Progenitor cell of endocrine pancreas (in vitro differentiated cells): ENCODE data around the gene MEF2A. TPM values are rescaled to one million over a fixed set of nuclear protein-coding genes. Genes with fewer than 3 reads are reported as not detected.

Experiments used
- DNase-seq: peaks from one replicate; pipeline ENCODE4 v3.0.0; 2021; ENCODE audit warnings: low spot score; ENCODE audit not compliant: unreplicated experiment
- H3K27ac Mint-ChIP-seq: 2 replicates; pipeline ENCODE4 v1.8.0; 2021; ENCODE audit warnings: mild to moderate bottlenecking, moderate library complexity, mixed read lengths
- H3K27me3 Mint-ChIP-seq: 2 replicates; pipeline ENCODE4 v1.8.0; 2021; ENCODE audit warnings: mixed read lengths
- H3K36me3 Mint-ChIP-seq: 2 replicates; pipeline ENCODE4 v1.8.0; 2022; ENCODE audit warnings: mixed read lengths; ENCODE audit not compliant: insufficient read depth
- H3K4me1 Mint-ChIP-seq: 2 replicates; pipeline ENCODE4 v1.8.0; 2021; ENCODE audit warnings: low read depth, mixed read lengths
- H3K4me3 Mint-ChIP-seq: 2 replicates; pipeline ENCODE4 v1.8.0; 2021; ENCODE audit warnings: low read depth, mild to moderate bottlenecking, moderate library complexity, mixed read lengths
- H3K9me3 Mint-ChIP-seq: 2 replicates; pipeline ENCODE4 v1.8.0; 2021; ENCODE audit warnings: low read depth, mixed read lengths
- total RNA-seq: library from RNA; stranded (reverse); gene quantifications from 2 replicates; pipeline ENCODE4 v1.2.1, GENCODE V29; 2021
- TF ChIP-seq, protein P1 (sequence below): fragments of 200-600 bp; sonication (generic); IDR thresholded peaks from one replicate; pipeline ENCODE4 v1.5.0; 2021; ENCODE audit warnings: antibody characterized with exemption, mild to moderate bottlenecking; ENCODE audit not compliant: unreplicated experiment

The MEF2A gene
- total RNA-seq, 1 donor from 2014 or later, result 36.2 TPM

GRCh38 chr15:99616773-99617342 lies 51.1 kb downstream of the MEF2A start:
- peaks cover 43% of the 10 kb centered on the region for H3K4me1 Mint-ChIP-seq
- no peaks in the 10 kb centered on the region for H3K9me3 Mint-ChIP-seq
- peaks cover 5% of the 10 kb centered on the region for H3K36me3 Mint-ChIP-seq
- TF ChIP-seq, protein P1, sequence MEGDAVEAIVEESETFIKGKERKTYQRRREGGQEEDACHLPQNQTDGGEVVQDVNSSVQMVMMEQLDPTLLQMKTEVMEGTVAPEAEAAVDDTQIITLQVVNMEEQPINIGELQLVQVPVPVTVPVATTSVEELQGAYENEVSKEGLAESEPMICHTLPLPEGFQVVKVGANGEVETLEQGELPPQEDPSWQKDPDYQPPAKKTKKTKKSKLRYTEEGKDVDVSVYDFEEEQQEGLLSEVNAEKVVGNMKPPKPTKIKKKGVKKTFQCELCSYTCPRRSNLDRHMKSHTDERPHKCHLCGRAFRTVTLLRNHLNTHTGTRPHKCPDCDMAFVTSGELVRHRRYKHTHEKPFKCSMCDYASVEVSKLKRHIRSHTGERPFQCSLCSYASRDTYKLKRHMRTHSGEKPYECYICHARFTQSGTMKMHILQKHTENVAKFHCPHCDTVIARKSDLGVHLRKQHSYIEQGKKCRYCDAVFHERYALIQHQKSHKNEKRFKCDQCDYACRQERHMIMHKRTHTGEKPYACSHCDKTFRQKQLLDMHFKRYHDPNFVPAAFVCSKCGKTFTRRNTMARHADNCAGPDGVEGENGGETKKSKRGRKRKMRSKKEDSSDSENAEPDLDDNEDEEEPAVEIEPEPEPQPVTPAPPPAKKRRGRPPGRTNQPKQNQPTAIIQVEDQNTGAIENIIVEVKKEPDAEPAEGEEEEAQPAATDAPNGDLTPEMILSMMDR, result no peak
- H3K27ac Mint-ChIP-seq, result no peak overlapping the region
- no peak for DNase-seq
- H3K27me3 Mint-ChIP-seq, result no peaks in the 10 kb centered on the region
- no peak overlapping the region for H3K4me3 Mint-ChIP-seq

GRCh38 chr15:99618941-99619411 lies 53.2 kb downstream of the MEF2A start:
- Mint-ChIP-seq H3K9me3 (peaks cover 4% of the 10 kb centered on the region), H3K27me3 (no peaks in the 10 kb centered on the region), H3K36me3 (peaks cover 9% of the 10 kb centered on the region), H3K4me3 (no peak overlapping the region), H3K4me1 (peaks cover 24% of the 10 kb centered on the region), H3K27ac (peak overlapping the region; percentile 74)
- TF ChIP-seq, protein P1, result no peak
- DNase-seq, result no peak

DNA sequence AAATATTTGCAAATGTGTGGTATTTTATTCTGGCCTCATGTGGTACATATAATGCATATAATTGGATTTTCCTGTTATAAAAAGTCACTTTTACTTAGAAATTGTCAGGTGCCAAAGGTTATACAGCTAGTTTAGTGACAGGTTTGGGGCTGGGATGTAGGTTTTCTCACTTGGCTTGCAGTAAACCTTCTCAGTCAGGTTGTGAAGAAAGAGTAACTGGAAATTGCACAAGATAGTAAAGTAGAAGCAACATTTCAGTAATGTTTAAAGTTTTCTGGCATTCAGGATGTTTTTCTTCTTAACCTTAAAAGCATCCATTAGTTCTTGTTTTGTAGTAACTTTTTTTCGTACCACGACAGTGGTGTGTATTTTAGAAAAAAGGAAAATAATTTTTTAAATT lies 53.9 kb downstream of the MEF2A start:
- DNase-seq, result no peak
- Mint-ChIP-seq H3K4me3 (no peak overlapping the region), H3K4me1 (peaks cover 19% of the 10 kb centered on the region), H3K9me3 (peaks cover 10% of the 10 kb centered on the region), H3K27me3 (no peaks in the 10 kb centered on the region), H3K27ac (no peak overlapping the region), H3K36me3 (peaks cover 15% of the 10 kb centered on the region)
- TF ChIP-seq, protein P1, result no peak

DNA sequence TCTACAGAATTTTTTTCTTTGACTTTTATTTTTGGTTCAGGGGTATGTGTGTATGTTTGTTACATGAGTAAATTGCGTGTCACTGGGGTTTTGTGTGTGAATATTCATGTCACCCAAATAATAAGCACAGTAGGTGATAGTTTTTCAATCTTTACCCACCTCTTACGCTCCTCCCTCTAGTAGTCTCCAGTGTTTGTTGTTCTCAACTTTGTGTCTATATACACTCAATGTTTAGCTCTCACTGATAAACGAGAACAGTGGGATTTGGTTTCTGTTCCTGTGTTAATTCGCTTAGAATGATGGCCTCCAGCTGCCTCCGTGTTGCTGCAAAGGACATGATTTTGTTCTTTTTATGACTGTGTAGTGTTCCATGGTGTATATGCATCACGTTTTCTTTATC lies 54.4 kb downstream of the MEF2A start:
- H3K4me3 Mint-ChIP-seq, result no peak overlapping the region
- H3K9me3 Mint-ChIP-seq, result peaks cover 15% of the 10 kb centered on the region
- no peak for DNase-seq
- TF ChIP-seq, protein P1, result no peak
- peaks cover 20% of the 10 kb centered on the region for H3K36me3 Mint-ChIP-seq
- no peaks in the 10 kb centered on the region for H3K27me3 Mint-ChIP-seq
- H3K27ac Mint-ChIP-seq, result no peak overlapping the region
- H3K4me1 Mint-ChIP-seq, result peaks cover 16% of the 10 kb centered on the region

GRCh38 chr15:99621767-99622166 lies 56.0 kb downstream of the MEF2A start:
- H3K36me3 Mint-ChIP-seq, result peaks cover 34% of the 10 kb centered on the region
- TF ChIP-seq, protein P1, result no peak
- no peaks in the 10 kb centered on the region for H3K27me3 Mint-ChIP-seq
- no peak overlapping the region for H3K4me3 Mint-ChIP-seq
- peaks cover 16% of the 10 kb centered on the region for H3K4me1 Mint-ChIP-seq
- H3K9me3 Mint-ChIP-seq, result peaks cover 31% of the 10 kb centered on the region
- H3K27ac Mint-ChIP-seq, result no peak overlapping the region
- no peak for DNase-seq
